Suppressor macrophage treated with lipopolysaccharide for 4 hours (primary cell): Measurements from ENCODE around the gene FAM240A.
A peak's percentile ranks its signal among the peaks of the same experiment; 100 is the strongest.
"Not testable (repeated sequence)": the region's sequence is repeated elsewhere in the genome, so short reads cannot be mapped to it uniquely, and the experiment has no call there.

Experiments
- DNase-seq: peaks from one replicate; pipeline ENCODE4 v3.0.0-alpha.2; 2020

FAM240A gene

DNA sequence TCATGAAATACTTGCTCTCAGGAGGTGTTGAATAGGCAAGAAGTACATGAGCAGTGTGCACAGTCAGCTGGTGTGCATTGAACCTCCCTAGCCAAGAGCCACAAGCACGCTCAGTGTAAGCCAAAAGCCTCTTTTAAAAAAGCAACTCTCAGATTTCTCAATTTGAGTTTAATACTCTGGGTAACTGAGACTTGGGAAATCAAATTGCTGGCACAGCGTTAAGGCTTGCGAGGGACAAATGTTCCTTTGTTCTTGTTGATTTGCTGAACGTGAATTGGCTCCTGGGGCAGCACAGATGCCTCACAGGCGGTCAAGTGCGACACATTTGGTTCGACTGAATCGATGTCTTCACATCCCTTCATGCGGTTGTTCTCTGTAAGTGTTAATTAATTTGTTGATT lies at the start of gene FAM240A:
Gene FAM240A, plus strand, starts transcription at position 202 of the 400 bp plus-strand sequence. Its CDS starts 159 bp downstream, at position 361.
- no peak for DNase-seq

DNA sequence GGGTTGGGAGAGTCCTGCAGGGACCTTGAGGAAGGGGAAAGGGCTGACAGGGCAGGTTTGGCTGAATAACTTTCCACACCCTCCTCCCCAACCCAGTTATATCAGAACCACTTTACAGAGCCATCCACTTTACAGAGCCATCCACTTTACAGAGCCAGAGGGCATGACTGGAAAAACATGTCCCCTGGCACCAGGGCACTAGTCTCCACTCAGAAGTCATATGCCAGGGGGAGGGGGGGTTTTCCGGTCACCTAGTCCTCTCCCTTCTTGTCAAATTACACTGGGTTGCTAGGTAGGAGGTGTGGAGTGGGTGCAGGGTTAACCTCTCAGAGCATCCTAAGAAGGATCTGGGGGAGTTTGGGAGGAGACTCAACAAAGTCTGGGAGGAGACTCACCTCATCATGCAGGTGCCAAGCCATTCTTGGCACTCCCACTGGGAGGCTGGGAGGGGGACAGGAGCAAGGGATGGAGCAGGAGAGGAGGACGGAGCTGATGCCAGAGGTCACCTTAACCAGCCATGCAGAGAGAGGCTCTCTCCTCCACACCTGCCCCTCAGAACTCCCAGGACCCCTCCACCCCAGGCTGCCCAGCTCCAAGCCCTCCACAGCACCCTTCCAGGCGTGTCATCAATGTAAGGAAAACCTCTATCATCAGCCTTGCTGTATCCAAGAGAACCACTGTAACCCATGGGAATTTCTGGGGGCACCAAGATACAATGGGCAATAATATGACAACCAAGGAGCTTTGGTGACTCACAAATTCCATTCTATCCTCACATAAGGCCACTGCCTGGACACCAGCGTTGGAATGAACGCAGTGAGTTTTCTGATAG lies 47.9 kb upstream of the FAM240A start:
- no peak for DNase-seq

DNA sequence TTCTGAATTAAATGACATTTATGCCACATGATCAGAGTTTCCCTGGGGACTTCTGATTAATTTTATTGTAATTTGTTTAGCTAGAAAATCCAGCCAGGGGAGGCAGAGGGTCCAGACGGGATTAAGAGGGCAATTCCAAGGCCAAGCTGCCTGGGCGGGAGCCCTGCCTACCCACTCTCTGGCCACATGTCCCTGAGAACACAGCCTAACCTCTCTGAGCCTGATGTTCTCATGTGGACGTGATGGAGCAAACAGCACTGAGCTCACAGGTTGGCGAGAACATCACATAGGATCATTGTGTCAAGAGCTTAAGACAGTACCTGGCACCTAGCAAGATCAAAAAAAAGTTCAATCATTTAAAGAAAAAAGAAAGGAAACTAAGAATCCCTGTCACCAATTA lies 47.2 kb upstream of the FAM240A start:
- no peak for DNase-seq

DNA sequence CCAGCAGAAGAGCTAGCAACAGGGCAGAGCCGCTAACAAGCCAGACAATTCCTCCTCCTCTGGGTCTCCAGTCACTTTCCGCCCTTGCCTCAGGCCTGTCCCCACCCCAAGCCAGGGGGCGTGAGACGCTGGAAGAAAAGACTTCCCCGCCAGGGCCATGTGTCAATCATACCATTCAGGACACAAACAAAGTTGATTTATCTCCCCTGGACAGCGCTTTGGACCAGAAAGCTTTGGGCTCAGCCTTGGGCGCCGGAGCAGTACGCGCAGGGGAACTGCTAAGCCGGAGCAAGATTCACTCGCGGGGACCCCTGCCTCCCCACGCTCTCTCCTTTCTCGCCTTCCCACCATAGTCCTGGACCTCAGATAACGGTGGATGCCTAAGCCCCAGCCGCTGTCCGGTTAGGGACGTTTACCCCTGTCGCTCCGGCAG lies 46.7 kb upstream of the FAM240A start:
- DNase-seq: no peak

DNA sequence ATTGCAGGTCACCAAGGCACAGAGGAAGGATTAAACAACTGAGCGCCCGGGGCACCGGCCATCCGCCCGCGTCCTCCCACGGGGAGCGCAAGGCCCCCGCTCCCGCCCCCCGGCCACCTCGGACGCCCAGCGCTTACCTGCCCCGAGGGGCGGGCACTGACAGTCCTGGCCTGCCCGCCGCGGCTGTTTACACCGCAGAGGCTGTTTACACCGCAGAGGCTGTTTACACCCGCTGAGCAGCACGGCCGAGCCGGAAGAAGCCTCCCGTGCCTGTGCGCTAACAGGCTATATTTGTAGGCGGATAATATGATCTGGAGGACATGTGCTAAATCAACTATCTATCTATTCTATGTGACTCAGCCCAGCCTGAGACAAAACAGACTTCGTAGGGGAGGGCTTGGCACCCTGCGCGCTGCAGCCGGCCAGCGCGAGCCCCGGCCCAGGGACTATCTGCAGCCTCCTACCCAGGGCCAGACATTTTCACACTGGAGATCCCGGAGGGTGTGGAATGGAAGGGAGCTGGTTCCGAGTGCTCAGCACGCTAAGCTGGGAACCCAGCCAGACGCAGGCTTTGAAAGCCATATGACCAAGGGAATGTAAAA lies 46.2 kb upstream of the FAM240A start, which contains the start of gene LRRC2:
Gene LRRC2, minus strand, starts transcription at position 263 of the 602 bp plus-strand sequence. CDS start 14,711 bp downstream, outside the sequence.
- peak; percentile 33 for DNase-seq

- DNase-seq: no peak
Measured at GRCh38 chr3:46571684-46572083, 40.6 kb upstream of the FAM240A start.

DNA sequence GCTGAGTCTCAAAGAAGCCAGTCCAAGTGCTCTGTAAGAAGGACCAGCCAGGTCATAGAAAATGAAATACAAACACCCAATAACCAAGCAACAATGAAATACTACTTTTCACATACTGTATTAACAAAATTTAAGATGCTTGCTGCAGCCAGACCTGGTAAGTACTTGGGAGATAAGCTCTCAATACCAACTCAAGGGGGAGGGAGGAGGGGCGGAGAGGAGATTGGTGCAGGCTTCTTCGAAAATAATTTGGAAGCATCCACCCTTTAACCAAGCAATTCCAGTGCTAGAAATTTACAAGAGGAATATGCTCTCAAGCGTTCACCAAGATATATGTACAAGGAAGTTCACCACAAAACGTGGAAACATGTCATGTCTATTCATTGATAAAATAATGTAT lies 38.6 kb upstream of the FAM240A start:
- DNase-seq: no peak

DNA sequence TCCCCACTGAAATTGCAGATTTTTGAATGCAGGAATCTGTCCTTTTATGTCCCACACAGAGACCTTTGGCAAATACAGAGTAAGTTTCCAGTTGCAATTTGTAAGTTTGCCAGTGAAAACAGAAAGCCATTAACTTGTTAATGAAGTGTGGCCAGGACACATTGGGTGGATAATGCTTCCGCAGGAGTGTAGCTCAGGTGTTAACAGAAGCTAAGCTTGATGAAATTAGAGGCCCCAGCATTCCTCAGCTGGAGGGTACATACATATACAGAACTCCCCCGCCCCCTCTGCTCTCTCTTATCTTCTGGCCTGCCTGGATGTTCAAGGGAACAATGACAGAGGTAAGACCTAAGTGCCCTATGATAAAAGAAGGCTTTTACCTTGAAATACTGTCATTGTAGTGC lies 38.1 kb upstream of the FAM240A start:
- DNase-seq: no peak

DNA sequence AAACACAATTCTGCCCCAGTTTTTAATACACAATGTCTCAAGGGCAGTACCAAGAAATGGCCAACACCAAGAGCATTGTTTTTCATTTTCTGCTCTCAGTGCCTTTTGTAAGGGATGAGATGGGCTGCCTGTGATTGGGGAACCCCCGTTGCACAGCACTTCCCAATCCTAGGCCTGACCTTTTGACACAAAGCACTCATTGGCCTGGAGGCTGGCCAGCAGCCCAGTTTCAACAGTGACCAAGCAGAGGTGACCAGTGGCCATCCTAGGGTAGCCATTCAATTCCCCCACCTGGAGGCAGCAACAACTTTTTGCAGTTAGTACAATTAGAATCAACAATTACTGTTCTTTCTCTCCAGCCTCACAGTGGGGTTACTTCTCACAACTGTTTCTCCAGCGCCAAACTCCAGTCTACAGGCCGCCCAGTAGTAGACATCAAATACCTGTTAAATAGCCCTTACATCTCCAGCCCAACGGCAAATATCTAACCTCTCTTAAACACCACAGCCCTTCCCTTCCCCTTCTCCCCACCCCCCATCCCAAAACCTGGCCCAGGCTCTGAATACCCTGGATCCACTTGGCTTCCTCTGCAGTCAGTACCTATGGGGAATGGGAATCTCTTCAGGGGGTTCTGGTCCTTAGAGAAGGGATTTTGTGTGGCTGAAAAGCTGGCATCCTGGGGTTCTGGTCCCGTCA lies 37.3 kb upstream of the FAM240A start:
- peak; percentile 27 for DNase-seq

DNA sequence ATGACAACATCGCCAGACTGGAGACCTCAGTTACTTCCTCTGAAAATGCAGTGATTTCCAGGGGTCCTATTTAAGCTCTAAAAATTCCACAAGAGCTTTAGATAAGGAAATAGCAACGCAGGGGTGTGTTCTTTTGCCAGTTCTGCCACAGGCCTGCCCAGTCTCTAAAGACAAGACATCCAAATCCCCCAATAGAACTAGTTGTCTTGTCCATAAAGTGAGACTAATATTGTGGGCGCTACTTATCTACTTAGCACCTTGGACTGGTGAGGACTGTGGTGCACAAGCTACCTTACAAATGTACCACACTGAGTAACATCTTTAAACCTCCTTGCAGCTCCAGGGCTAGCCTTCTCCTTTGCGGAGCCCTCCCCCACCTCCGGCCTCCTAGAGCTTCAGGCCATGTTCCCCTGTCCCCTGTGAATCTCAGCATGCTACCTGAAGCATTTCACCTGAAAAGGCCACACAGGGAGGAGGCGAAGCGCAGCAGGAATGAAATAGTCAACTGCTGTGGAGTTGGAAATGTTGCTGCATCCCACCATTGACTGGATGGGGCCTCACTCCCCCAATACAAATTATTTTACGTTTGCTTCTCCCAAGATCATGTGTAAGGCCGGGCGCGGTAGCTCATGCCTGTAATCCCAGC lies 36.6 kb upstream of the FAM240A start:
- DNase-seq: no peak

DNA sequence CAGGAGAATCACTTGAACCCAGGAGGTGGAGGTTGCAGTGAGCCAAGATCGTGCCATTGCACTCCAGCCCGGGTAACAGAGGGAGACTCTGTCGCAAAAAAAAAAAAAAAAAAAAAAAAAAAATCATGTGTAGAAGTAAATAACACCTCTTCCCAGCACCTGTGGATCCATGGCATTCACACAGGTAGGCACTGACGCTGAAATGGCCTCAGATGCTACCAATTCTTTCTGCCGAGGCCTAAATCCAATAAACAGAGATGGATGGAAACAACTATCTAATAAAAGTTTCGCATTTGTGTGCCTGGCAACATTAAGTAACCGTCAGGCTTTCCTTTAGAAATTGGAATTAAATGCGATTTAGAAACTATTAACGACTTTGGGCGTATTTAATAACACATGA lies 35.9 kb upstream of the FAM240A start:
- no peak for DNase-seq

- no peak for DNase-seq
Measured at GRCh38 chr3:46576879-46577278, 35.4 kb upstream of the FAM240A start.

DNA sequence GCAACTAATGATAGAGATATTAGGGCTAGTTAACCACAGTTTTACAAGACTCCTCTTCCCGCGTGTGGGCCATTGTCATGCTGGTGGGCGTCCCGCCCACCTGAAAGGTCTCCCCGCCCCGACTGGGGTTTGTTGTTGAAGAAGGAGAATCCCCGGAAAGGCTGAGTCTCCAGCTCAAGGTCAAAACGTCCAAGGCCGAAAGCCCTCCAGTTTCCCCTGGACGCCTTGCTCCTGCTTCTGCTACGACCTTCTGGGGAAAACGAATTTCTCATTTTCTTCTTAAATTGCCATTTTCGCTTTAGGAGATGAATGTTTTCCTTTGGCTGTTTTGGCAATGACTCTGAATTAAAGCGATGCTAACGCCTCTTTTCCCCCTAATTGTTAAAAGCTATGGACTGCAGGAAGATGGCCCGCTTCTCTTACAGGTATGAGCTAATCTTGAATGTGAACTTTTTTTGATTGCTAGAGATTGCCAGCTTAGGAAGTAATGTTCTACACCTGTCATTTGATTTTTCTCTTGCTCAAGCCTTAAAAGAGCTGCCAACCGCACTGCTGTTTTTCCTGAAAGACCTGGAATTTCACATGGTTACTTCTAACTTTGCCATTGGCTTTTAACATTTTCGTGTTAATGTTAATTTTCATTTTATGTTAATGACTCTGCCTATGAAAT lies 34.6 kb upstream of the FAM240A start:
- not testable (repeated sequence) for DNase-seq

DNA sequence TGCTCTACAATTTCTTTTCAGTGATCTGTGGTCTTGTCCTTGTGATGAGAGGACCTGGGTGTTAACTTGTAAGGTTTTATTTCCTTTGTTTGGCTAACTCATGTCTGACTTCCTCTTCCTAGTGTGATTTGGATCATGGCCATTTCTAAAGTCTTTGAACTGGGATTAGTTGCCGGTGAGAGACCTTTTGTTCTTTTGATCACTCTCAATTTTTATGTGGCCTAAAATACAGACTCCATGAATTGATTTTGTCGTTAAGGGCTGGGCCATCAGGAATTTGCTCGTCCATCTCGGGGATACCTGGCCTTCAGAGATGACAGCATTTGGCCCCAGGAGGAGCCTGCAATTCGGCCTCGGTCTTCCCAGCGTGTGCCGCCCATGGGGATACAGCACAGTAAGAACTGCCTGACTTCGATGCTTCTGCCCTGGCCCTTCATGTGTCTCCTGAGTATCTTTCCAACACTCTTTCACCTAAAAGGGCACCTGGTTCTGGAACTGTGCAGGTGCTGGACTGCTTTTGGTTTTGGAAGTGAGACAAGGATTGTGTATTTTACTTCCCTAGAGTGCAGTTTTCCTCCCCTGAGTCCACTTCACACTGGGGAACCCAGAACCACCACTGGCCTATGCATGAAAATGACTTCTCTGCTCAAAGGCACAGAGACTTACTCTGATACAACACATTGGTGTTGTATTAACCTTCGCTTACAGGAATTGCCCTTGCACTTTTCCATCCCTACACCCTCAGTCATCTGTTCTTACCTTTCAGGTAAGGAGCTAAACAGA lies 33.2 kb upstream of the FAM240A start:
- no peak for DNase-seq

- no peak for DNase-seq
Measured at GRCh38 chr3:46579756-46580286, 32.5 kb upstream of the FAM240A start.

DNA sequence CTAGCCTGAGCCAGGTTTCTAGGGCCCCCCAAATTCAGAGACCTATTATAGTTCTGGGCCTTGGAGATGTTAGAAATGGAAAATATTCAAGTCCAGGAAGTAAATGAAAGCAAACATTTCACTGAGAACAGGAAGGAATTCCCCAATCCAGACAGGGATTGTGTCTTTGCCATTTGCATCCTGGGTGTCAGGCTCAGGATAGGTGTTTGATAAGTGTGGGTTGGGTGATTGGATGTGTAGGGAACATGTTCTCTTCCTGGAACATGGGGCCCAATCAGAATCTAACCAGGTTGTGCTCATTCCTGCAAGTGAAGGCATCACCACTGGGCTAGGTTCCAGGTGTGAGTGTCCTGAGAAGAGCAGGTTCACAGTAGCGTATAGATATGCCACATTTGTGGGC lies 31.6 kb upstream of the FAM240A start:
- no peak for DNase-seq

DNA sequence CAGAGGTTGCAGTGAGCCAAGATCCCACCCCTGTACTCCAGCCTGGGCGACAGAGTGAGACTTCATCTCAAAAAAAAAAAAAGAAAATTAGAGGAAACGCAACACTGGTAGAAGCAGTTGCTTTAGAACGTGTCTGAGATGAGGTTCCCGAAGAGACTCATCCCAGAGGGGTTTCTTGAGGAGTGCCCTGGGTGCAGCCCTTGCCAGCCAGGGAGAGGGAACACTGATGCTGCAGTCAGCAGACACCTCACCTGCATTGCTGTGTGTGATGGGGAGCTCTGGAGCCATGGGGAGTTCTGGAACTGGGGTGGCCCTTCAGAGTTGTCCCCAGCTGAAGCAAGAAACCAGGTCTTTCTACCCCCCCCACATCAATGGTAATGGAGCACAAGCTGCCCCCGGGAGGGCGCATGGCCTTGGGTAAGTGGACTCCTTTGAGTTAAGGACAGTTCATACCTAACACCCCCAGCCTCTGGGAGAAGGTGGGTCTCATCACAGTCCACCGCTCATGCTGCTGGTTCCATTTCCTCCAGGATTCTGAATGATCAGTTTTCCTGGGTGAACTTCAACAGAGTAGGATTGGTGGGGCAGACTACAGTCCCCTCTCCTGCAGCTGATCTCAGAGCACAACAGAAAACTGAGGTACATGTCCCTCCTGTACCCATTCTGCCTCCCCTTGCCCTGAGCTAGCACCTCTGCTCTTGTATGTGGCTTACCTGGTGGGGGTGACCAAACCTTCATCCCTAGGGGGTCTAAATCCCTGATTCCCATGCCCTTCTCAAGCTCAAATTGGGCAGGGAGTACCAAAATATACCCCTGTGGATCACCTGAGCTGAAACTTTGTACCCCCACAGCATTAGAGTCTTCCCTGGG lies 27.5 kb upstream of the FAM240A start:
- no peak for DNase-seq

GRCh38 chr3:46585799-46586693 lies 26.3 kb upstream of the FAM240A start:
- DNase-seq: no peak

GRCh38 chr3:46586738-46587246 lies 25.5 kb upstream of the FAM240A start:
- no peak for DNase-seq
